Activated T-cell treated with anti-CD3 and anti-CD28 coated beads, Interleukin-2, amount 50 U/mL, for 1 hour (primary cell): Measurements from ENCODE around the gene FAM181A.
A peak's percentile ranks its signal among the peaks of the same experiment; 100 is the strongest.

Experiments
- DNase-seq: peaks from one replicate; pipeline ENCODE4 v3.0.0-alpha.2; 2020

Gene FAM181A

GRCh38 chr14:93905623-93906022 lies 21.5 kb upstream of the FAM181A start:
- DNase-seq = no peak

- peak; percentile 47 for DNase-seq
These were observed 20.5 kb upstream of the FAM181A start for GRCh38 chr14:93906341-93907329.

DNA sequence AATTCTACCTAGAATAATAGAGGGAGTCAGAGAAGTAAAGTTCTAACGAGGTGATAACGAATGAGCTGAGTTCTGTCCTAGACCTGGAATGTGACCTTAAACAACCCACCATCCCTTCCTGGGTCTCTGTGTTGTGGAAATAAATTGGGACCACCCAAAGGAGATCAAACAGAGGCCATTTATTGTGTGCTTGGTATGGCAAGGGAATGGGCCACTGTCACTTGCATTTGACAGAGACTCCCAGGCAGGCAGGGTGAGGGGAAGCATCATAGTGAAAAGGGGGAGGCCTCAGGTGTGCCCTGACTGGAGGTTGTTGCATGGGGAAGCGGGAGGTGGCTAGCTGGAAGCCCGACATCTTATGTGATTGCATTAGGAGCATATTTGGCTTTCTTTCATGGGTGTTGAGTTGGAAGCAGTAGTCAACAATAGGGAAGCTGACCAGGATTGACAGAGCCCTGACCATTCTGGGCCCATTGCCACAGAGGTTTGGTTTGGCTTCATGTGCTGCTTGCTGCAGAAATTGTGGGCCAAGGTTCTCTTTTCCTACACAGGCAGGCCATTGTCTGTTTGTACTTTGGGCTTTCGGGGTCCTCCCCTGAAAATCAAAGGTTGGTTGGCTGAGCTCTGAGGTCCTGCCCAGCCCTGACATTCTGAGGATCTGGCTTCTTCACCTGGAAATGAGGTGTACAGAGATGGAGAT lies 17.6 kb upstream of the FAM181A start:
- DNase-seq = no peak

GRCh38 chr14:93911975-93912615 lies 15.0 kb upstream of the FAM181A start:
- DNase-seq = no peak

DNA sequence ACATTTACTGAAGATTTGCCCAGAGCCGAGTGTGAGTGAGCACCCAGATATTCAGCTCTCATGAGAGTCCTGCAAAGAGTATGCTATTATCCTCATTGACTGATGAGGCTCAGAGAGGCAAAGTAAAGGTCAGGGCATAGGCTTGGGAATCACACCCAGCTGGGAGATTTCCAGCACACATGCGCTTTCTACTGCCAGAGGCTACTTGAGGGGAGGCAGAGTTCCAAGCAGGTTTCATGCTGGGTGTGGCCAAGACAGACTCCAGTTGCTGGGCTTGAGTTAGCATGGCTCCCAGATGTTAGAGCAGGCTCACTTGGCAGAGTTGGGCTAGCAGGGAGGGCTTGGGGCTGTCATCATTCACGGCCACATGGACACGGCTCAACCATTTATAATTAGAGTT lies 14.4 kb upstream of the FAM181A start:
- DNase-seq = no peak

GRCh38 chr14:93914278-93914677 lies 12.9 kb upstream of the FAM181A start:
- no peak for DNase-seq

- DNase-seq = no peak
These were observed 12.0 kb upstream of the FAM181A start for GRCh38 chr14:93915070-93915705.

DNA sequence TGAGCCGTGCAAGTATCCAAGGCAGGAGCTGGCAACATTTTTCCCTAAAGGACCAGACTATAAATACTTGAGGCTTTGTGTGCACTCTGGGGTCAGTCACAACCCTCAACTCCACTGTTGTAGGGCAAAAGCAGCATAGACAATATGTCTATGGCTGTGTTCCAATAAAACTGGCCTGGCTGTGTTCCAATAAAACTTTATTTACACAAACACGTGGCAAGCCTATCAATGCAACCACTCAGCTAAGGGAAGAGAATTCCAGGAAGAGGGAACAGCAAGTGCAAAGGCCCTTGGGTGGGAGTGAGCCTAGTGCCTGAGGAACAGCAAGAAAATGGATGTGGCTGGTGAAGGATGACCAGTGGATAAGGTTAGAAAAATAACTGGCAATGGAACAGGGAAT lies 11.3 kb upstream of the FAM181A start:
- no peak for DNase-seq

DNA sequence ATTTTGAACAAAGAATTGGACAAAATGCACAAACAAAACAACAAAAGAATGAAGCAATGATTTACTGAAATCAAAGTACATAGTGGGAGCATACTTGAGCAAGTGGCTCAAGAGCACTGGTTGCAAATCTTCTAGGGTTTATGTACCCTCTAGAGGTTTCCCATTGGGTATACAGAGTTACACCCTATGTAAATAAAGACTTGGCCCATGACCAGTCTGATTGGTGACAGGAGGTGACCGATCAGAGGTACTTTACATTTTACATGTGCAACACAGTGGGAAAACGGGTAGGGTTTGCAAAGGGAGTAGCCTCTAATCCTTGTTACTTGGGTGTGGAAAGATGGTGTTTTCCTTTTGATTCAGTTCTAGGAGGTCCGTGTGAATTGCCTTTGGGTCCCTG lies 10.6 kb upstream of the FAM181A start:
- DNase-seq = no peak

DNA sequence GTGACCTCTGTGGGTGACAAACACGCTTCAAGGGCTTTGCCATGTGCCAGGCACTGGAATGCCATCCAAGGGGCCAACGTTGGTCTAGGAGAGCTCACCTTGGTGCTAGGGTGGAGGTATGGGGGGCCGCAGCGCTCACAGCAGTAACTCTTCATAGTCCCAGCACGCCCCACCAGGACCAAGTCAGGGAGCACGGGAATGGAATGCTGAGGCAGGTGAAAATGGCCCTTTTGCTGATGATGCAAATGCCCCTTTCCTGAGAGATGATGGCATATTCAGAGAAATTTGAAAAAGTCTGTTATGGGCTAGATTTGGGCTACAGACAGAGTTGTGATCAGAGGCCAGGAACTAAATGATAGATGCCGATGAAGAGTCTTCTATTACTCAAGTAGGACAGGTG lies 10.0 kb upstream of the FAM181A start:
- DNase-seq = no peak

- DNase-seq = no peak
These were observed 5.9 kb upstream of the FAM181A start for GRCh38 chr14:93921001-93921806.

- DNase-seq = no peak
These were observed 3.5 kb upstream of the FAM181A start for GRCh38 chr14:93923626-93924025.

DNA sequence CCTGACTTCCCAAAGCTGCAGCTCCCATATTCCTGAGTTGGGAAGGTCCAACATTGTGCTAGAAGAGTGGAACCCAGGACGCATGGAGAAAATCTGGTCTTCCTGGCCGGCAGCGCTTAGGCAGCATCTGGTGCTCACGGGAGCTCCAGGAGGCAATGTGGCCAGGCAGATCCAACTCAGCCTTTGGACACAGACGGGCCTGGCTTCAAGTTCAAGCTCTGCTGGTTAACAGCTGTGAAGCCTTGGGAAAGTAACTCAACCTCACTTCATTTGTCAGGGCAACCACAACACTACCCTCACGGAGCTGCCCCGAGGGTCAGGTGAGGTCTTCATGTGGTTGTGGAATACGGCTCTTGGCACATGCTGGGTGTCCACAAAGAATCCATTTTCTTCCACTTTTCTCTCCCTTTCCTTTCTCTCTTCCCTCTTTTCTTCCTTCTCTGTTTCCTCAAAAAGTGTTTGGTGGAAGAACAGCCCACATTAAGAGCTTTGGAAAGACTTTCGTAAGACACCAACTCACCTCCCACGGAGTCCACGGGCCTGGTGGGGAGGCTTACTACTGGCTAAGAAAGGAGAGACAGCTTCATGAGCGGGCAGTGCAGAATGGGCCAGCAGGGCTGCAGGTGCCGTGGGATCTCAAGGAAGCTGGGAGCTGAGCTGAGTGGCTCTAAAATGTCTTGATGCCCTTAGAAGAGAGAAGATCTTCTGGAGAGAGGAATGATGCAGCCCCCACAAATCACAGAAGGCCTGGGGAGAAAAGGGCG lies 2.4 kb upstream of the FAM181A start:
- no peak for DNase-seq

GRCh38 chr14:93925374-93925895 lies 1.7 kb upstream of the FAM181A start:
- no peak for DNase-seq

- no peak for DNase-seq
These were observed 785 bp upstream of the FAM181A start for GRCh38 chr14:93926245-93926872.

DNA sequence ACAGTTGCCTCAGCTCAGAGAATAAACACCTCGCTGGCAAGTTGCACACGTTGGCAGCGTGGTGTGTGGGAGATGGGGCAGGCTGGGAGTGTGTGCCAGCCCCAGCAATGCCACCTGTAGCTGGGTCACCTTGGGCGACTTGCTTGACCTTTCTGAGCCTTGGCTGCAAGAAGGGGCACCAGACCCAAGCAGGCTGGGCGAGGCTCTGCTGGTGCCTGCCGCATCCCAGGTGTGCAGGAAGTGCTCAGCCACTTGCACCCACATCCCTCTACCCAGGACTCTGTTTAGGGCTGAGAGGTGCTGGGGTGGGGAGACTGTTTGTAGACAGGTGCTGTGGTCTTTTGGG lies 629 bp downstream of the FAM181A start:
- no peak for DNase-seq

- no peak for DNase-seq
These were observed 1.3 kb downstream of the FAM181A start for GRCh38 chr14:93928184-93929047.

GRCh38 chr14:93929048-93929535 lies 1.9 kb downstream of the FAM181A start:
- DNase-seq = no peak

- DNase-seq = no peak
These were observed 2.5 kb downstream of the FAM181A start for GRCh38 chr14:93929657-93930056.
